ENCODE results near the gene PRX.

Gene PRX

DNA sequence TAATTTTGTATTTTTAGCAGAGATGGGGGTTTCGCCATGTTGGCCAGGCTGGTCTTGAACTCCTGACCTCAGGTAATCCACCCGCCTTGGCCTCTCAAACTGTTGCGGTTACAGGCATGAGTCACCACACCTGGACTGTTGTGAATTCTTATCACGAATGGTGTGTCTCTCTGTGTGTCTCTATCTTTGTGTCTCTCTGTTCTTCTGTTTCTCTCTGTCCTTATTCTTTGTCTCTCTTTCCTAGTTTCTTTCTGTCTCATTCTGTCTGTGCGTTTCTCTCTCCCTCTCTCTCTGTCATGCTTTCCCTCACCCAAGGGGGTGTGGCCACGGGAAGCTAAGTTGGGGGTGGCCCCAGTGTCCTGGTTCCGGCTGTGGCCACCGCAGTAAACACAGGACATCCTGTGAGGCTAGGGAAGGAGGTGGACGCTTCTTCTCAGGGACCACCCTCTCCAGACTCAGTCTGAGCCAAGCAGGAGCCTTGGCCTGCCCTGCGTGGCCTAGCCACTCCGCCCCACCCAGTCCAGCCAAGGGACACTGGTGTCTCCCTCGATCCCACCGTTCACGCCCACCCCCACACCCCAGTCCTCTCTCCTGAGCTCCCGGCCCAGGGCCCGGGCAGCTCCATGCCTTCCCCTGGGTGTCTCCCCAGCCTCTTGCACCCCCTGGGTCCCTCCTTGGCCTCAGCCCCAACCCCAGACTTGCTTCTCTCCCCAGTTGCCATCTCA, 3.9 kb upstream of the PRX start:
- TF ChIP-seq, protein P1, sequence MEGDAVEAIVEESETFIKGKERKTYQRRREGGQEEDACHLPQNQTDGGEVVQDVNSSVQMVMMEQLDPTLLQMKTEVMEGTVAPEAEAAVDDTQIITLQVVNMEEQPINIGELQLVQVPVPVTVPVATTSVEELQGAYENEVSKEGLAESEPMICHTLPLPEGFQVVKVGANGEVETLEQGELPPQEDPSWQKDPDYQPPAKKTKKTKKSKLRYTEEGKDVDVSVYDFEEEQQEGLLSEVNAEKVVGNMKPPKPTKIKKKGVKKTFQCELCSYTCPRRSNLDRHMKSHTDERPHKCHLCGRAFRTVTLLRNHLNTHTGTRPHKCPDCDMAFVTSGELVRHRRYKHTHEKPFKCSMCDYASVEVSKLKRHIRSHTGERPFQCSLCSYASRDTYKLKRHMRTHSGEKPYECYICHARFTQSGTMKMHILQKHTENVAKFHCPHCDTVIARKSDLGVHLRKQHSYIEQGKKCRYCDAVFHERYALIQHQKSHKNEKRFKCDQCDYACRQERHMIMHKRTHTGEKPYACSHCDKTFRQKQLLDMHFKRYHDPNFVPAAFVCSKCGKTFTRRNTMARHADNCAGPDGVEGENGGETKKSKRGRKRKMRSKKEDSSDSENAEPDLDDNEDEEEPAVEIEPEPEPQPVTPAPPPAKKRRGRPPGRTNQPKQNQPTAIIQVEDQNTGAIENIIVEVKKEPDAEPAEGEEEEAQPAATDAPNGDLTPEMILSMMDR (IDR thresholded peaks at IDR 0.05; ENCODE audit: extremely low read depth, missing control alignments), result no peak
- DNase-seq (ENCODE audit: low spot score), result no peak

DNA sequence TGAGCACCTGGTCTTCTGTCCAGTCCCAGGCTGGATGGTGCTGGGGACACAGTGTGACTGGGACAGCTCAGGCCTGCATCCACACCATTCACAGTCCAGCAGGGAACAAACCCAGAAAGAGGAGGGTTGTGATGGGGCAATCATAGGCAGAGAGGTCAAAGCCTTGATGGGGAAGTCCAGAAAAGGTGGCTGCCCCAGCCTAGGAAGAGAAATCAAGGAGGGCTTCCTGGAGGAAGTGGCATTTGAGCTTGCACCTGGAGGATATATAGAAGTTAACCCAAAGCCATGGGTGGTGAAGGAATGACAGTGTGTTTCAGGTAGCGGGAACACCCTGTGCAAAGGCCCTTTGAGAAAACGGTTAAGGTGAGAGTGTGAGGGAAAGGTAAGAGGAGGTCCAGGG, 2.6 kb upstream of the PRX start:
- TF ChIP-seq, protein P1 (IDR thresholded peaks at IDR 0.05; ENCODE audit: extremely low read depth, missing control alignments), result no peak
- no peak for DNase-seq (ENCODE audit: low spot score)

GRCh38 chr19:40414542-40415535, 1.7 kb upstream of the PRX start:
- DNase-seq (ENCODE audit: low spot score), result no peak
- TF ChIP-seq, protein P1 (IDR thresholded peaks at IDR 0.05; ENCODE audit: extremely low read depth, missing control alignments), result no peak

DNA sequence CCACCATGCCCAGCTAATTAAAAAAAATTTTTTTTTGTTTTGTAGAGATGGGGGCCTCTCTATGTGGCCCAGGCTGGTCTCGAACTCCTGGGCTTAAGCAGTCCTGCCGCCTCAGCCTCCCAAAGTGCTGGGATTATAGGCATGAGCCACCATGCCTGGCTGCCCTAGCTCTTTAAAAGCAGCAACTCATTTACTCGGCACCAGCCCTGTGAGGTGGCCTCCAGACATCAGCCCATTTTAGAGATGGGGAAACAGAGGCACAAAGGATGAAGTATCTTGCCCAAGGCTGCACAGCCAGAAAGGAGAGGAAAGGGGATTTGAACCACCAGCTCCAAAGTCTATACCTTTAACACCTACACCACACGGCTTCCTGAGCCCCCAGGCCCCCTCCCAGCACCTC, 312 bp downstream of the PRX start:
- TF ChIP-seq, protein P1 (IDR thresholded peaks at IDR 0.05; ENCODE audit: extremely low read depth, missing control alignments), result no peak
- DNase-seq (ENCODE audit: low spot score), result no peak

DNA sequence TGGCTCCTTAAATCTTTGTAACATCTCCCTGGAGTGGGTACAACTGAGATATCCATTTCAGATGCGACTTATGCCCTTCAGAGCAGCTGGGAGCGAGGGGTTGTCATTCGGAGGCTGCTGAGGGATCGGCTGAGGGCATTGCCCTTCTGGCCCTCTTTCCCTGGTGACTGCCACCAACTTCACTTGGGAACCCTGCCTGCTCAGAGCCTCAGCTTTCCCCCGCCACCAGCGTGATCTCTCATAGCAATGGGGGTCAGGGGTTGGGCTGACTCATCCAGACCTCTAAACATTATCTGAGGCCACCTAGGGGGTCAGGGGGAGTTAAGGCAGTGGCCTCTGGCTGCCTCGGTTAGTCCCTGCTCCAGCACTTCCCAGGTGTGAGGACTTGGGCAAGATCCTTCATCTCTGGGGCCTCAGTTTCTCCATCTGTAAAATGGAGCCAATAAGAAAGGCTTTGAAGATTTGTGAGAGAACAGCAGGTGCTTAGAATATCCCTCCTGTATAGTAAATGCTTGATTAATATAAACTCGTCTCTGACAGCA, 1.1 kb downstream of the PRX start:
- no peak for DNase-seq (ENCODE audit: low spot score)
- TF ChIP-seq, protein P1 (IDR thresholded peaks at IDR 0.05; ENCODE audit: extremely low read depth, missing control alignments), result no peak

DNA sequence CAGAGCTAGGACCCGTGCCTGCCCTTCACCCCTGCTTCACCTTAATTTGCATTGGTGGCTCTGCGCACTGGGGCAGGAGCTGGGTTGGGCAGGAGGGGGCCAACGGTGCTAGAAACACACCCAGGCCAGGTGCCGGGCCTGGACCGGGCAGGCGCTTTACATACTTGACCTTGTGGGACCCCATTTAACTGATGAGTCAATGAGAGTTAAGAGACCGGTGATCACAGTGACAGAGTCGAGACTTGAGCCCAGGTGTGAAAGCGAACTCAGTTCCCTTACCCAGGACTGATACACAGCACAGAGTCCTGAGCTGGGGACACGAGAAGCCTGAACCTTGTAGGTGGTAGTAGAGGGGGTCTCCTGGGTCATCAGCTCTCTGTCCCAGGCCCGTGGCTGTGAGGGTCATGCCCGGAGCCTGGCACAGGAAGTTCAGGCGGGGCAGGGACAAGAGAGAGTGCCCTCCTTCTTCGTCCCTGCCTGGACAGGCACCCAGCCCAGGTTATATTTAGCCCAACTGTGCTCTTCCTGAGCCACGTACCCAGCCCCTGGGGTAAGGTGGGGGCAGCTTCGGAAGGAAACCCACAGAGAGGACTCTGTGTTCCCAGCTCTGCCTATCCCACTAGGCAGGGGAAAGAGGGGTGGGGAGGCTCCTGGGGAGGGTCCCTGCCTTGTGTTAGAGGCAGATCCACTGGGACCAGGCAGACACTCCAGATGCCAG, 1.9 kb downstream of the PRX start:
- TF ChIP-seq, protein P1 (IDR thresholded peaks at IDR 0.05; ENCODE audit: extremely low read depth, missing control alignments), result no peak
- DNase-seq (ENCODE audit: low spot score), result no peak
